ENCODE results near the gene NDUFV2. TPM values are rescaled to one million over a fixed set of nuclear protein-coding genes. Genes with fewer than 3 reads are reported as not detected.

The NDUFV2 gene
- total and polyA plus RNA-seq, 2 donors (not counting 3 experiments of a cell fraction or from before 2014, with no cell fraction given), result 65.7 to 152 TPM

DNA sequence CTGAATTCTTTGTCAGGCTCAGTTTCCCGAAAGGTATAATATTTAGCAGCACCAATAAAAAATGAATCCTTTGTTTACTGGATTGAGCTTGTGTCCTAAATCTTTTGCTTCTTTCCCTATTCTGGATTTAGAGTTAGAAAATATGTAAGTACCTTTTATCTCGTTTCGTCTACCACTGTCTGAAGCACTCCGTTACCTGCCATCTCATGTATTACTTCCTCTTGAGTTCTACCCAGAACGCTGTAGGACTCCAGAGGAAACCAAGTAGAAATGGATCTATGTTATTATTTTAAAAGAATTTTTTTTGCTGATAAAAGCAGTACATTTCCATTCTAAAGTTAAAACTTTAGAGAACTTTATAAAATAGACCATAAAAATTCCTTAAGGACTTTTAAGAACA lies 47.6 kb downstream of the NDUFV2 start:
- dilution Hi-C loops (cut with MboI; ENCODE audit: extremely low pct_ligation_motif_present, low sequenced_read_pairs), result no loop called here
- no peak for DNase-seq (ENCODE audit: low read depth, low spot score)
- Histone ChIP-seq H4K20me1 (replicated peaks; ENCODE audit: control insufficient read depth, extremely low read depth, insufficient read depth, low read length) (no peaks in the 10 kb centered on the region), H3K27ac (ENCODE audit: insufficient read depth, low read depth, low read length) (no peak overlapping the region), H2AFZ (ENCODE audit: low read depth, low read length) (no peak overlapping the region), H3K4me2 (ENCODE audit: insufficient read depth, low read length) (no peak overlapping the region), H3K36me3 (ENCODE audit: control insufficient read depth in 2 of 2, extremely low read depth in 1 of 2, insufficient read depth in 2 of 2, low read length in 2 of 2) (no peaks in the 10 kb centered on the region), H3K4me1 (ENCODE audit: control insufficient read depth, extremely low read depth, insufficient read depth, low read length) (peaks cover 10% of the 10 kb centered on the region), H3K27me3 (ENCODE audit: control insufficient read depth in 2 of 2, insufficient read depth in 2 of 2, low read length in 2 of 2) (no peaks in the 10 kb centered on the region), H3K9me1 (replicated peaks; ENCODE audit: control insufficient read depth, extremely low read depth, insufficient read depth, low read length) (peaks cover 3% of the 10 kb centered on the region), H3K79me2 (ENCODE audit: control insufficient read depth, insufficient read depth, low read length) (peaks cover 87% of the 10 kb centered on the region), H3K9ac (replicated peaks; ENCODE audit: extremely low read depth, insufficient read depth, low read length) (no peak overlapping the region), H3K4me3 (replicated peaks in 1 of 3; ENCODE audit: insufficient read depth in 1 of 3, low read depth in 1 of 3, low read length in 3 of 3) (no peak overlapping the region), H3K9me3 (replicated peaks; ENCODE audit: control insufficient read depth, insufficient read depth, low read length) (no peaks in the 10 kb centered on the region)
- TF ChIP-seq, protein P1, sequence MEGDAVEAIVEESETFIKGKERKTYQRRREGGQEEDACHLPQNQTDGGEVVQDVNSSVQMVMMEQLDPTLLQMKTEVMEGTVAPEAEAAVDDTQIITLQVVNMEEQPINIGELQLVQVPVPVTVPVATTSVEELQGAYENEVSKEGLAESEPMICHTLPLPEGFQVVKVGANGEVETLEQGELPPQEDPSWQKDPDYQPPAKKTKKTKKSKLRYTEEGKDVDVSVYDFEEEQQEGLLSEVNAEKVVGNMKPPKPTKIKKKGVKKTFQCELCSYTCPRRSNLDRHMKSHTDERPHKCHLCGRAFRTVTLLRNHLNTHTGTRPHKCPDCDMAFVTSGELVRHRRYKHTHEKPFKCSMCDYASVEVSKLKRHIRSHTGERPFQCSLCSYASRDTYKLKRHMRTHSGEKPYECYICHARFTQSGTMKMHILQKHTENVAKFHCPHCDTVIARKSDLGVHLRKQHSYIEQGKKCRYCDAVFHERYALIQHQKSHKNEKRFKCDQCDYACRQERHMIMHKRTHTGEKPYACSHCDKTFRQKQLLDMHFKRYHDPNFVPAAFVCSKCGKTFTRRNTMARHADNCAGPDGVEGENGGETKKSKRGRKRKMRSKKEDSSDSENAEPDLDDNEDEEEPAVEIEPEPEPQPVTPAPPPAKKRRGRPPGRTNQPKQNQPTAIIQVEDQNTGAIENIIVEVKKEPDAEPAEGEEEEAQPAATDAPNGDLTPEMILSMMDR (IDR thresholded peaks at IDR 0.05; ENCODE audit: extremely low read depth in 1 of 2, insufficient read depth in 1 of 2, low read depth in 1 of 2, low read length in 2 of 2), result no peak
- TF ChIP-seq EZH2 (IDR thresholded peaks at IDR 0.05; ENCODE audit: borderline replicate concordance, low read depth, low read length, severe bottlenecking) (no peak), POLR2AphosphoS5 (IDR thresholded peaks at IDR 0.05; ENCODE audit: insufficient read depth, low read depth, low read length) (no peak), FOS (IDR thresholded peaks at IDR 0.05; ENCODE audit: borderline replicate concordance, insufficient read depth, low read length) (no peak), POLR2A (IDR thresholded peaks at IDR 0.05; ENCODE audit: low read depth, low read length) (no peak), GATA2 (IDR thresholded peaks at IDR 0.05; ENCODE audit: insufficient read depth, insufficient read length, low read depth, low read length) (no peak), JUN (IDR thresholded peaks at IDR 0.05; ENCODE audit: borderline replicate concordance, insufficient read depth, insufficient read length, low read depth) (no peak), MYC (IDR thresholded peaks at IDR 0.05; ENCODE audit: low read depth, low read length) (no peak)
- TF ChIP-seq, protein P2, sequence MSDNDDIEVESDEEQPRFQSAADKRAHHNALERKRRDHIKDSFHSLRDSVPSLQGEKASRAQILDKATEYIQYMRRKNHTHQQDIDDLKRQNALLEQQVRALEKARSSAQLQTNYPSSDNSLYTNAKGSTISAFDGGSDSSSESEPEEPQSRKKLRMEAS (IDR thresholded peaks at IDR 0.05; ENCODE audit: insufficient read depth, insufficient read length), result no peak
- intact Hi-C loops (cut with micrococcal nuclease), result no loop called here
- no peak for FAIRE-seq
- ChIA-PET CTCF (interaction anchor here (1.2 to 2.6 kb wide), 4 partner anchors 10 to 76 kb away, joined by 4 to 11 read pairs (median 6); no protein-coding TSS in a partner anchor), POLR2A (interaction anchor here (0.6 kb wide), 1 partner anchor 497 kb away, joined by 4 read pairs; no protein-coding TSS in a partner anchor)
- BruUV-seq (replicated peaks), result no TSS peak

Data from endothelial cell of umbilical vein (primary cell).